HepG2 (cell line): ENCODE results near the gene SEMA6B. TPM values are rescaled to one million over a fixed set of nuclear protein-coding genes. Genes with fewer than 3 reads are reported as not detected.

Experiments
- ATM ChIP-seq: fragments of 450-650 bp; IDR thresholded peaks from 2 replicates; pipeline ENCODE4 v1.7.1; 2017; ENCODE audit warnings: mild to moderate bottlenecking, borderline replicate concordance
- DR1 ChIP-seq: sonication (generic); formaldehyde crosslinking; IDR thresholded peaks from 2 replicates; pipeline ENCODE4 v1.8.0; 2021; ENCODE audit warnings: mild to moderate bottlenecking, missing genetic modification reagents, inconsistent platforms
- E2F5 ChIP-seq: sonication (generic); formaldehyde crosslinking; conservative IDR thresholded peaks from 2 replicates; pipeline ENCODE4 v1.4.0; 2020; ENCODE audit warnings: missing genetic modification reagents
- ELF4 ChIP-seq: sonication (generic); formaldehyde crosslinking; IDR thresholded peaks from 2 replicates; pipeline ENCODE4 v1.5.0; 2020; ENCODE audit warnings: missing genetic modification reagents, mild to moderate bottlenecking, moderate library complexity, borderline replicate concordance
- MBNL3 ChIP-seq: fragments of 250-450 bp; sonication (Bioruptor Pico); conservative IDR thresholded peaks from 2 replicates; pipeline ENCODE4 v1.8.0; 2022; ENCODE audit warnings: mild to moderate bottlenecking, inconsistent platforms
- MEIS1 ChIP-seq: sonication (generic); formaldehyde crosslinking; IDR thresholded peaks from 2 replicates; pipeline ENCODE4 v1.9.0; 2021; ENCODE audit warnings: mild to moderate bottlenecking, missing genetic modification reagents, moderate library complexity, borderline replicate concordance
- MLLT10 ChIP-seq: sonication (generic); formaldehyde crosslinking; IDR thresholded peaks from 2 replicates; pipeline ENCODE4 v1.4.0; 2020; ENCODE audit warnings: missing genetic modification reagents
- NFKB2 ChIP-seq: sonication (generic); formaldehyde crosslinking; IDR thresholded peaks from 2 replicates; pipeline ENCODE4 v1.4.0; 2020; ENCODE audit warnings: missing genetic modification reagents, borderline replicate concordance
- NR1H2 ChIP-seq: sonication (generic); formaldehyde crosslinking; IDR thresholded peaks from 2 replicates; pipeline ENCODE4 v1.8.1; 2022; ENCODE audit warnings: low read depth, missing genetic modification reagents, borderline replicate concordance
- REPIN1 ChIP-seq: sonication (generic); formaldehyde crosslinking; IDR thresholded peaks from 2 replicates; pipeline ENCODE4 v1.8.0; 2022; ENCODE audit warnings: missing genetic modification reagents, low read depth, mild to moderate bottlenecking, borderline replicate concordance
- SCMH1 ChIP-seq: sonication (generic); formaldehyde crosslinking; IDR thresholded peaks from 2 replicates; pipeline ENCODE4 v1.9.0; 2021; ENCODE audit warnings: missing genetic modification reagents, mild to moderate bottlenecking, borderline replicate concordance
- SP4 ChIP-seq: sonication (generic); formaldehyde crosslinking; IDR thresholded peaks from 2 replicates; pipeline ENCODE4 v1.8.1; 2023; ENCODE audit warnings: mild to moderate bottlenecking, missing genetic modification reagents
- SPEN ChIP-seq: sonication (generic); formaldehyde crosslinking; IDR thresholded peaks from 2 replicates; pipeline ENCODE4 v1.5.1; 2020; ENCODE audit warnings: low read depth, mild to moderate bottlenecking, missing genetic modification reagents
- ZBTB39 ChIP-seq: sonication (generic); formaldehyde crosslinking; IDR thresholded peaks from 2 replicates; pipeline ENCODE4 v1.5.0; 2020; ENCODE audit warnings: missing genetic modification reagents
- ZC3H13 ChIP-seq: sonication (generic); formaldehyde crosslinking; IDR thresholded peaks from 2 replicates; pipeline ENCODE4 v1.8.1; 2023; ENCODE audit warnings: mild to moderate bottlenecking, missing genetic modification reagents, moderate library complexity
- ZC3H4 ChIP-seq: sonication (generic); formaldehyde crosslinking; IDR thresholded peaks from 2 replicates; pipeline ENCODE4 v1.4.0; 2020; ENCODE audit warnings: missing genetic modification reagents, borderline replicate concordance
- ZNF329 ChIP-seq: sonication (generic); formaldehyde crosslinking; IDR thresholded peaks from 2 replicates; pipeline ENCODE4 v1.9.0; 2021; ENCODE audit warnings: low read depth, mild to moderate bottlenecking, missing genetic modification reagents
- ZNF496 ChIP-seq: sonication (generic); formaldehyde crosslinking; IDR thresholded peaks from 2 replicates; pipeline ENCODE4 v1.8.1; 2023; ENCODE audit warnings: mild to moderate bottlenecking, moderate library complexity, missing genetic modification reagents; ENCODE audit not compliant: insufficient replicate concordance
- ZNF687 ChIP-seq: sonication (generic); formaldehyde crosslinking; IDR thresholded peaks from 2 replicates; pipeline ENCODE4 v1.5.1; 2020; ENCODE audit warnings: mild to moderate bottlenecking, missing genetic modification reagents, moderate library complexity
- ZNF746 ChIP-seq: sonication (generic); formaldehyde crosslinking; IDR thresholded peaks from 2 replicates; pipeline ENCODE4 v1.8.0; 2022; ENCODE audit warnings: mild to moderate bottlenecking, missing genetic modification reagents
- ZNF777 ChIP-seq: sonication (generic); formaldehyde crosslinking; IDR thresholded peaks from 2 replicates; pipeline ENCODE4 v1.4.0; 2020; ENCODE audit warnings: missing genetic modification reagents
- ZSCAN9 ChIP-seq: IDR thresholded peaks from 2 replicates; pipeline ENCODE4 v1.6.1; 2016; ENCODE audit warnings: borderline replicate concordance
- polyA plus RNA-seq, 8 experiments: library from polyadenylated mRNA; depleted of rRNA in 3 of 8; stranded (reverse) in 7 of 8; unstranded in 1 of 8; fragments of >200 nt; fragmentation: Illumina TruSeq in 4 of 8; extraction: Trizol in 4 of 8; gene quantifications; 2 replicates each; pipeline versions ENCODE4 v1.2.1 to v1.2.3, GENCODE V29; 2011 to 2016; ENCODE audit warnings: low read depth in 4 of 8, missing spikeins in 1 of 8, mixed read lengths in 1 of 8; ENCODE audit not compliant: insufficient read depth in 1 of 8
- total RNA-seq, 5 experiments: library from RNA; depleted of rRNA; stranded (reverse); fragments of >200 nt; fragmentation: Illumina TruSeq; extraction: Trizol; gene quantifications; 2 replicates each; pipeline ENCODE4 v1.2.3, GENCODE V29; 2016; ENCODE audit warnings: low read depth in 1 of 5

The SEMA6B gene
- total and polyA plus RNA-seq, 2 of the 13 experiments (the other 11 are each of a cell fraction or from before 2014, with no cell fraction given), result 45.5 to 67.1 TPM

- TF ChIP-seq ZNF329 (CRISPR knock-in tag) (peak; percentile 51; the same call in 1 of the 2 replicates), ZC3H4 (CRISPR knock-in tag) (no peak; the same call in 1 of the 2 replicates), ZC3H13 (peak; percentile 82), ZNF746 (CRISPR knock-in tag) (peak; percentile 89), ZSCAN9 (CRISPR knock-in tag) (0 out of 2 replicates have a peak, but pooled peaks have one; percentile 31), DR1 (peak; percentile 55; the same call in 1 of the 2 replicates), SCMH1 (CRISPR knock-in tag) (no peak), ELF4 (CRISPR knock-in tag) (no peak), NFKB2 (CRISPR knock-in tag) (peak; percentile 33; the same call in 1 of the 2 replicates), SPEN (CRISPR knock-in tag) (peak; percentile 90), ATM (no peak), SP4 (peak; percentile 86), MLLT10 (no peak), NR1H2 (CRISPR knock-in tag) (no peak), ZNF687 (peak; percentile 57), MEIS1 (CRISPR knock-in tag) (peak; percentile 67; the same call in 1 of the 2 replicates), MBNL3 (no peak), ZNF777 (CRISPR knock-in tag) (peak; percentile 65; the same call in 1 of the 2 replicates), ZNF496 (CRISPR knock-in tag) (no peak), REPIN1 (CRISPR knock-in tag) (no peak; the same call in 1 of the 2 replicates), ZBTB39 (CRISPR knock-in tag) (no peak), E2F5 (CRISPR knock-in tag) (0 out of 2 replicates have a peak, but pooled peaks have one; percentile 15)
Observed at GRCh38 chr19:4583961-4584669, 24.6 kb upstream of the SEMA6B start (continued).
